Spleen (tissue), 7 donors: ENCODE data around the gene CLDN12.

Source experiments
- POLR2A ChIP-seq, 3 donors: fragments of 450-650 bp; IDR thresholded peaks; one replicate each; pipeline ENCODE4 v1.5.1; 2017; ENCODE audit warnings: antibody characterized with exemption in 3 of 3, mild to moderate bottlenecking in 1 of 3
- TF ChIP-seq, protein P1 (sequence below), 11 experiments: fragments of 200-600 bp in 7 of 11; fragments of 450-650 bp in 4 of 11; sonication (generic) in 4 of 11; IDR thresholded peaks in 8 of 11; conservative IDR thresholded peaks in 3 of 11; 1 replicate in 7 of 11; 2 replicates in 4 of 11; pipeline versions ENCODE4 v1.4.0 to v1.8.0; 2016 to 2021; ENCODE audit warnings: antibody characterized with exemption in 11 of 11, inconsistent platforms in 4 of 11, mild to moderate bottlenecking in 1 of 11
- donor health status: DM: no; HTN: no; CAD: no; lungs with moderate emphysema.
- donor health status: DM: no; HTN: no; CAD: no.
- donor health status: DM: no; HTN: no; CAD: no.

DNA sequence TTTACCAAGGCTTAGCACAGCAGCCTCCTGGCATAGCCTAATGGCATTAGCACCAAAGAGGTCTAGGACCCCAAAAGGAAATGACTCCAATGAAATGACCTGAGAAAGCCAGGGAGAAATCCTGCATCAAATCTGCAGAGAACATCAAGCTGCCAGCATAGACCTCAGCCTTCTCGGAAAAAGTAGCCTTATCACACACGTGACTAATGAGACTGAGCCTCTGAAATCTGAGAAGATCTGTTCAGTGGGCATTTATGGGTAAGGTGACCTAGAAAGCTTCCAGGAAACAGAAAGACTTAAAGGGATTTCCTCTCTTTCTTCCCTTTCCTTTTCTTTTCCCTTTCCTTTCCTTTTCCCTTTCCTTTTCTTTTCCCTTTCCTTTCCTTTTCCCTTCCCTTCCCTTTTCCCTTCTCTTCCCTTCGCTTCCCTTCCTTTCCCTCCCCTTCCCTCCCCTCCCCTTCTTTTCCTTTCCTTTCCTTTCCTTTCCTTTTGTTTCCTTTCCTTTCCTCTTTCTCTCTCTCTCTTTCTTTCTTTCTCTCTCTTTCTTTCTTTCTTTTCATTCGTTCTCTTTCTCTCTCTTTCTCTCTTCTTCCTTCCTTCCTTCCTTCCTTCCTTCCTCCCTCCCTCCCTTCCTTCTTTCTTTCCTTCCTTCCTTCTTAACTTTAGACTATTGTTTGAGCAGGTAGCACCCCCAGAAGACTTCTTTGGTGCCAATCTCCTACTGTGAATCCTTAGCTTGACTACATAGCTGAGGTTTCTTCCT lies 43.1 kb downstream of the CLDN12 start:
- TF ChIP-seq POLR2A (IDR thresholded peaks at IDR 0.05), result no peak
- TF ChIP-seq, protein P1, sequence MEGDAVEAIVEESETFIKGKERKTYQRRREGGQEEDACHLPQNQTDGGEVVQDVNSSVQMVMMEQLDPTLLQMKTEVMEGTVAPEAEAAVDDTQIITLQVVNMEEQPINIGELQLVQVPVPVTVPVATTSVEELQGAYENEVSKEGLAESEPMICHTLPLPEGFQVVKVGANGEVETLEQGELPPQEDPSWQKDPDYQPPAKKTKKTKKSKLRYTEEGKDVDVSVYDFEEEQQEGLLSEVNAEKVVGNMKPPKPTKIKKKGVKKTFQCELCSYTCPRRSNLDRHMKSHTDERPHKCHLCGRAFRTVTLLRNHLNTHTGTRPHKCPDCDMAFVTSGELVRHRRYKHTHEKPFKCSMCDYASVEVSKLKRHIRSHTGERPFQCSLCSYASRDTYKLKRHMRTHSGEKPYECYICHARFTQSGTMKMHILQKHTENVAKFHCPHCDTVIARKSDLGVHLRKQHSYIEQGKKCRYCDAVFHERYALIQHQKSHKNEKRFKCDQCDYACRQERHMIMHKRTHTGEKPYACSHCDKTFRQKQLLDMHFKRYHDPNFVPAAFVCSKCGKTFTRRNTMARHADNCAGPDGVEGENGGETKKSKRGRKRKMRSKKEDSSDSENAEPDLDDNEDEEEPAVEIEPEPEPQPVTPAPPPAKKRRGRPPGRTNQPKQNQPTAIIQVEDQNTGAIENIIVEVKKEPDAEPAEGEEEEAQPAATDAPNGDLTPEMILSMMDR (IDR thresholded peaks at IDR 0.05 in 8 of 11, conservative IDR thresholded peaks at IDR 0.05 in 3 of 11), result no peak
